PFSK-1 (cell line): ENCODE results near the gene GP1BA.
A peak's percentile ranks its signal among the peaks of the same experiment; 100 is the strongest.

Experiments used
- FOXP2 ChIP-seq: optimal IDR thresholded peaks from 2 replicates; pipeline ENCODE3; 2011; ENCODE audit warnings: borderline replicate concordance, control low read depth, inconsistent platforms; ENCODE audit not compliant: insufficient read depth; ENCODE audit errors: extremely low read length, extremely low read depth
- POLR2AphosphoS5 ChIP-seq: IDR thresholded peaks from 2 replicates; pipeline ENCODE4 v1.6.1; 2012; ENCODE audit warnings: low read depth, mild to moderate bottlenecking, control low read depth, low read length, moderate library complexity
- SIN3A ChIP-seq: IDR thresholded peaks from 2 replicates; pipeline ENCODE4 v1.6.1; 2012; ENCODE audit warnings: mild to moderate bottlenecking, low read length, moderate library complexity, borderline replicate concordance; ENCODE audit not compliant: insufficient read depth
- TAF1 ChIP-seq: IDR thresholded peaks from 2 replicates; pipeline ENCODE4 v1.6.1; 2012; ENCODE audit warnings: low read length, control low read depth, borderline replicate concordance; ENCODE audit not compliant: insufficient read depth
- TF ChIP-seq, protein P1 (sequence below), 2 experiments: IDR thresholded peaks; 2 replicates each; pipeline versions ENCODE4 v1.6.1 to v1.8.0; 2011 to 2012; ENCODE audit warnings: low read depth in 2 of 2, low read length in 2 of 2, control low read depth in 1 of 2, inconsistent platforms in 1 of 2, mild to moderate bottlenecking in 1 of 2, moderate library complexity in 1 of 2; ENCODE audit not compliant: insufficient read depth in 1 of 2

GP1BA gene

DNA sequence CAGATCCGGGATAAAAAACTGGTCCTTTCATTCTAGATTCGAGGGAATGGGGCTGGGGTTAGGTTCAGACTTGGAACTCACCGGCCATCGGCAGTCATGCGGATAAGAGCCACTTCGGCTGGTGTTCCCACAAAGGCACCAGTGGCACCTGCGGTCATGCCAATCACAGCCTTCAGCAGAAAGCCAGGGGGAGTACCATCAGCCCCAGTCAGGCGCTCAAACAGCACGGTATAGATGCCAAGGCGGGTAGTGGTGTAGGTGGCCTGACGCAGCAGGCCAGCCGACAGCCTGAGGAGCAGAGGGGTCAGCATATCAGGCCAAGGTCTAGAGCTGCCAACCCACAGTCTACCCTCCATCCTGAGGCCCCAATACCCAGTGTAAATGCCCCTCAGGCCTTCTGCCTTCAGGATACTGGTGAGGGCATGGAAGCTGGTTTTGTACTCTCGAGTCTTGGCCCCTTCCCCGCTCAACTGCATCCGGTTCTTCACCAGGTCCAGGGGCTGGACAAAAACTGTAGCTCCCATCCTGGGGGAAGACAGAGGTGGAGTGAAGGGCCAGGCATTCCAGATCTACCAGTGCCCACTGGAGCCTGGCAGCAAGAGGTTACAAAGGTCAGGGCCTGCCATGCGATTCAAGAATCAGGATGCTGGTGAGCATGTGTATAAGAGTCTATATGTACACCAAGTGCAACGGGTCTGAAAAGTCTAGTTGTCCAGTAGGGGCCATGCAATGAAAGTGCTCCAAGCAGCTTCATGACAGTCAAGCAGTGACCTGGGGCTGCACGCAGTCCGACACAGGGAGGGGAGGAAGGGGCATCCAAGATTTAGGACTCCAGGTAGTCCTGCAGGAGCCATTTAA, 6.8 kb downstream of the GP1BA start:
- TF ChIP-seq SIN3A (no peak), TAF1 (no peak), POLR2AphosphoS5 (no peak; the same call in 1 of the 2 replicates), FOXP2 (no peak)
- TF ChIP-seq, protein P1, sequence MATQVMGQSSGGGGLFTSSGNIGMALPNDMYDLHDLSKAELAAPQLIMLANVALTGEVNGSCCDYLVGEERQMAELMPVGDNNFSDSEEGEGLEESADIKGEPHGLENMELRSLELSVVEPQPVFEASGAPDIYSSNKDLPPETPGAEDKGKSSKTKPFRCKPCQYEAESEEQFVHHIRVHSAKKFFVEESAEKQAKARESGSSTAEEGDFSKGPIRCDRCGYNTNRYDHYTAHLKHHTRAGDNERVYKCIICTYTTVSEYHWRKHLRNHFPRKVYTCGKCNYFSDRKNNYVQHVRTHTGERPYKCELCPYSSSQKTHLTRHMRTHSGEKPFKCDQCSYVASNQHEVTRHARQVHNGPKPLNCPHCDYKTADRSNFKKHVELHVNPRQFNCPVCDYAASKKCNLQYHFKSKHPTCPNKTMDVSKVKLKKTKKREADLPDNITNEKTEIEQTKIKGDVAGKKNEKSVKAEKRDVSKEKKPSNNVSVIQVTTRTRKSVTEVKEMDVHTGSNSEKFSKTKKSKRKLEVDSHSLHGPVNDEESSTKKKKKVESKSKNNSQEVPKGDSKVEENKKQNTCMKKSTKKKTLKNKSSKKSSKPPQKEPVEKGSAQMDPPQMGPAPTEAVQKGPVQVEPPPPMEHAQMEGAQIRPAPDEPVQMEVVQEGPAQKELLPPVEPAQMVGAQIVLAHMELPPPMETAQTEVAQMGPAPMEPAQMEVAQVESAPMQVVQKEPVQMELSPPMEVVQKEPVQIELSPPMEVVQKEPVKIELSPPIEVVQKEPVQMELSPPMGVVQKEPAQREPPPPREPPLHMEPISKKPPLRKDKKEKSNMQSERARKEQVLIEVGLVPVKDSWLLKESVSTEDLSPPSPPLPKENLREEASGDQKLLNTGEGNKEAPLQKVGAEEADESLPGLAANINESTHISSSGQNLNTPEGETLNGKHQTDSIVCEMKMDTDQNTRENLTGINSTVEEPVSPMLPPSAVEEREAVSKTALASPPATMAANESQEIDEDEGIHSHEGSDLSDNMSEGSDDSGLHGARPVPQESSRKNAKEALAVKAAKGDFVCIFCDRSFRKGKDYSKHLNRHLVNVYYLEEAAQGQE (IDR thresholded peaks at IDR 0.05; ENCODE audit: insufficient read depth in 1 of 2, low read depth in 2 of 2, low read length in 2 of 2) = no peak

DNA sequence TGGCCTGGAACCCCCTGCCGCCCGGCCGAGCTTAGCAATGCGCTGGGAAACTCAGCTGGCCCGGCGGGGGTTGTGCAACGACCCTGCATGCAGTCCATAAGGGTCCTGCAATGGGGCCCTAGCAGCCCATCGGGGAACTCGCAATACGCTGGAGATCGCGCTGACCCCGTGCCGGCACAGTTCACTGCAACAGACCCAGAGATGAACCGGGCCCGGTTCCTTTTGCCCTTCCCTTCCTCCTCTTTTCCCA, 7.4 kb downstream of the GP1BA start:
- TF ChIP-seq POLR2AphosphoS5 = no peak

DNA sequence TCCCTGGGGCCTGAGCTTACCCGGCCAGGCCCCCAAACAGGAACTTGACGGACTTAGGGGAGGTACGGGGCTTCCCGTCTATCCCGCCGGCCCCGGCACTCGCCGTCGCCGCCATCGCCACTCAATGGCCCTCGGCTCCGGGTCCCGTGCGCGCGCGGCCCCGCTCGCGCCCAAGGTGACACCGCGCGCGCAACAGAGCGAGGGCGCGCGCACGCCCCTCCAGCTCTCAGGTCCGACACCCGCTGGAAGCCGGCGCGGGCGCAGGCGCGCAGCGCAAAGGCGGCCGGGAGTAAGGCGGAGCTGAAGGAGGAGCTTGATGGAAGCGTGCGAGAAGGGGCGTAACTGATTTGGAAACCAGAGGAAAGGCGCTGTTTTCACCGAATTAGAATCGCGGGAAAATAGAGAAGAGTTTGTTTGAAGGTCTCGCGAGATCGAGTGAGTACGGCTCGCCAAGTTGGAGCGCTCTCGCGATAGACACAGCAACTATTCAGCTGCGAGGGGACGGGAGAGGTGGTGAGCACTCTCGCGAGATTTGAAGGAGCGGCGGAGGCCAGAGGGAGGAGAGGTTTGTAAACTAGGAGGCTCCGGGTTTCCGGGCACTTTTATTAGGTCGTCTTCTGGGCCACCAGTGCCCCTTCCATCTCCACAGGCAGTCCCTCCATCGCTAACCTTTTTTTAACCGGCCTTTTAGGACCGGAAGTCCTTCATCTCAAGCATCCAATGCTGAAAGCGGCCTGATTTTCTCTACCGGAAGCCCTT, 7.9 kb downstream of the GP1BA start, which contains the start of the genes RNF167 and SLC25A11:
TSS of gene RNF167 (plus strand) at position 473 of the 759 bp plus-strand sequence. CDS start 642 bp downstream, outside the sequence.
TSS of gene SLC25A11 (minus strand) at position 251 of the 759 bp plus-strand sequence. CDS start at position 115, 136 bp downstream.
- TF ChIP-seq POLR2AphosphoS5 (peak; percentile 84), SIN3A (peak; percentile 99; the same call in 1 of the 2 replicates), TAF1 (peak; percentile 85; the same call in 1 of the 2 replicates), FOXP2 (peak; percentile 85)
- TF ChIP-seq, protein P1 (IDR thresholded peaks at IDR 0.05; ENCODE audit: insufficient read depth in 1 of 2, low read depth in 2 of 2, low read length in 2 of 2) = peak in 1 of 2 experiments; percentile 46; a peak in 1 of 4 replicates

DNA sequence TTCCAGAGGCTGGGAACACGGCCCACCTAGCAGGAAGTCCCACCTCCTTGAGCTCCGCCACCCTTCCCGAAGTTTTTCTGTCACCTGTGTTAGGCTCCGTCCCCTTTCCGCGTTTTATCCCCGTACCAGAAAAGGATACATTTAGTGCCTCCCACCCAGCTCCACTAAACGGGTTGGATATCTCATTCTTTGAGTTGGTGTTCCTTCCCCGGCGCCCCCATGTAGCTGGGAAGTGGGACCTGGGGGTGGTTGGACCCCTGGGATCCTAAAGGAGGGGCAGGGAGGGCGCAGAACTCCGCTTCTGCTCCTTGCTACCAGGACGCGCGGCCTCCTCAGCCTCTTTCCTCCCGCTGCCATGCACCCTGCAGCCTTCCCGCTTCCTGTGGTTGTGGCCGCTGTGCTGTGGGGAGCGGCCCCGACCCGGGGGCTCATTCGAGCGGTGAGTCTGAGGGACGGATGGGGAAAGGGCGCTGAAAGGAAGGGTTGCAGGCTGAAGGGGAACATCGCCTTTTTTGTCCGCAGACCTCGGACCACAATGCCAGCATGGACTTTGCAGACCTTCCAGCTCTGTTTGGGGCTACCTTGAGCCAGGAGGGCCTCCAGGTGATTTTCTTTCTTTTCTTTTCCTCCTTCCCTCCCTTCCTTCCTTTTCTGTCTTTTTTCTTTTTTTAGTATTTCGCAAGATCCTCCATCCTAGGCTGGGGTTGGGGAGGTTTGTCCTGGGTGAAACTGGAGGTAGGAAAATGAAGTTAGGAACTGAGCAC, 8.7 kb downstream of the GP1BA start:
- TF ChIP-seq POLR2AphosphoS5 = peak; percentile 49
- TF ChIP-seq, protein P1 (IDR thresholded peaks at IDR 0.05; ENCODE audit: insufficient read depth in 1 of 2, low read depth in 2 of 2, low read length in 2 of 2) = peak in 1 of 2 experiments; percentile 24; a peak in 1 of 4 replicates
- no peak for TF ChIP-seq FOXP2

DNA sequence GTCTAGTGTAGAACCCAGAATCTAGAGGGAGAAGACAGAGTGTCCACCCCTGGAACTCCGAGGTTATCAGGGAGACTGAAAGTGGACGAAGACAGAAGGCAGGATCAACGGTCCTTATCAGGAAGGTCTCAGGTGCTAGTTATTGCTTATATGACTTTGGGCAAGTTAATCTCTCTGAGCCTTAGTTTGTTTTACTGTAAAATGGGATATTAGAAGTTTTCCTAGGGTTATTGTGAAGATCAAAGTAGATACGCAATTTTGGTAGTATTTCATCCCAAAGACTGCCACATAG, 9.2 kb downstream of the GP1BA start:
- no peak for TF ChIP-seq TAF1
- no peak for TF ChIP-seq POLR2AphosphoS5
- TF ChIP-seq SIN3A = no peak
- TF ChIP-seq, protein P1 (IDR thresholded peaks at IDR 0.05; ENCODE audit: insufficient read depth in 1 of 2, low read depth in 2 of 2, low read length in 2 of 2) = no peak
- no peak for TF ChIP-seq FOXP2
